H1 (cell line): ENCODE results near the gene MORC4. TPM values are rescaled to one million over a fixed set of nuclear protein-coding genes. Genes with fewer than 3 reads are reported as not detected.

Experiments
- CTCF ChIA-PET: fragments of 300-600 bp; sonication (Branson Sonifier 250); formaldehyde crosslinking; loops from one replicate; lab custom pipeline; 2021; ENCODE audit not compliant: partially characterized antibody; lab: Charles Lee
- POLR2A ChIA-PET: fragments of 300-600 bp; sonication (Branson Sonifier 250); formaldehyde crosslinking; loops from one replicate; lab custom pipeline; 2021; ENCODE audit warnings: inconsistent platforms; ENCODE audit not compliant: partially characterized antibody; lab: Charles Lee
- DNase-seq, 2 experiments: peaks; one replicate each; pipeline versions ENCODE4 v3.0.0 to v3.0.0-alpha.2; 2010 to 2022; ENCODE audit warnings: low spot score in 2 of 2, low read depth in 1 of 2, mixed read lengths in 1 of 2
- FAIRE-seq: peaks from 2 replicates; lab custom pipeline; 2011; peaks lifted over from hg19 to GRCh38; lab: Jason Lieb, UNC
- H2AFZ ChIP-seq: 2 replicates; pipeline ENCODE4 v1.8.1; 2012; ENCODE audit warnings: low read length, inconsistent platforms
- H2AK5ac ChIP-seq: 2 replicates; pipeline ENCODE4 v1.6.1; 2013; ENCODE audit warnings: low read depth, low read length
- H2BK120ac ChIP-seq: replicated peaks from 2 replicates; pipeline ENCODE3; 2013; ENCODE audit warnings: low read depth, low read length, inconsistent platforms
- H2BK12ac ChIP-seq: 2 replicates; pipeline ENCODE4 v1.6.1; 2013; ENCODE audit warnings: low read depth, low read length
- H2BK15ac ChIP-seq: 2 replicates; pipeline ENCODE4 v1.6.1; 2013; ENCODE audit warnings: low read length
- H2BK20ac ChIP-seq: 2 replicates; pipeline ENCODE4 v1.6.1; 2013; ENCODE audit warnings: low read length
- H2BK5ac ChIP-seq: 2 replicates; pipeline ENCODE4 v1.6.1; 2013; ENCODE audit warnings: low read depth, low read length
- H3K14ac ChIP-seq: 2 replicates; pipeline ENCODE4 v1.6.1; 2013; ENCODE audit warnings: inconsistent platforms; ENCODE audit not compliant: insufficient read length
- H3K18ac ChIP-seq: 2 replicates; pipeline ENCODE4 v1.6.1; 2013; ENCODE audit warnings: low read length; ENCODE audit errors: extremely low read depth
- H3K23ac ChIP-seq: 2 replicates; pipeline ENCODE4 v1.6.1; 2013; ENCODE audit warnings: inconsistent platforms; ENCODE audit not compliant: insufficient read length
- H3K23me2 ChIP-seq: 2 replicates; pipeline ENCODE4 v1.6.1; 2013; ENCODE audit warnings: low read depth, low read length
- H3K27ac ChIP-seq: 2 replicates; pipeline ENCODE4 v1.6.1; 2011; ENCODE audit warnings: low read depth, low read length, inconsistent platforms
- H3K27me3 ChIP-seq, 4 experiments: replicated peaks in 1 of 4; 1 replicate in 1 of 4; 2 replicates in 3 of 4; pipeline versions ENCODE4 v1.6.1 to v1.8.1; 2011 to 2013; ENCODE audit warnings: low read length in 3 of 4, mild to moderate bottlenecking in 3 of 4, inconsistent platforms in 2 of 4, mixed read lengths in 2 of 4, moderate library complexity in 1 of 4; ENCODE audit not compliant: control insufficient read depth in 3 of 4, insufficient read depth in 3 of 4; ENCODE audit errors: extremely low read depth in 1 of 4
- H3K36me3 ChIP-seq, 4 experiments: 2 replicates each; pipeline versions ENCODE4 v1.6.1 to v1.8.1; 2011 to 2013; ENCODE audit warnings: mild to moderate bottlenecking in 4 of 4, low read length in 3 of 4, moderate library complexity in 2 of 4, control low read depth in 1 of 4, inconsistent platforms in 1 of 4; ENCODE audit not compliant: insufficient read depth in 4 of 4, control insufficient read depth in 2 of 4
- H3K4ac ChIP-seq: replicated peaks from 2 replicates; pipeline ENCODE3; 2013; ENCODE audit warnings: low read length, low read depth, mixed read lengths, inconsistent platforms; ENCODE audit not compliant: insufficient read length
- H3K4me1 ChIP-seq, 4 experiments: replicated peaks in 1 of 4; 1 replicate in 1 of 4; 2 replicates in 3 of 4; pipeline versions ENCODE4 v1.6.1 to v1.8.1; 2011 to 2013; ENCODE audit warnings: low read length in 3 of 4, inconsistent platforms in 2 of 4, mixed read lengths in 1 of 4; ENCODE audit not compliant: insufficient read depth in 4 of 4, control insufficient read depth in 3 of 4
- H3K4me2 ChIP-seq, 2 experiments: 2 replicates each; pipeline versions ENCODE4 v1.6.1 to v1.8.1; 2011 to 2013; ENCODE audit warnings: low read depth in 2 of 2, low read length in 2 of 2, control low read depth in 1 of 2, inconsistent platforms in 1 of 2, mild to moderate bottlenecking in 1 of 2; ENCODE audit not compliant: insufficient read depth in 1 of 2
- H3K4me3 ChIP-seq, 4 experiments: fragments of 200-600, 300-600 bp in 1 of 4; sonication (generic), shearing (Covaris generic), sonication (Bioruptor Twin) in 1 of 4; 2 replicates each; pipeline versions ENCODE4 v1.5.1 to v1.8.1; 2011 to 2016; ENCODE audit warnings: low read length in 4 of 4, low read depth in 3 of 4, control low read depth in 2 of 4, inconsistent platforms in 2 of 4, mild to moderate bottlenecking in 2 of 4, mixed read lengths in 1 of 4, moderate library complexity in 1 of 4; ENCODE audit not compliant: insufficient read depth in 2 of 4; ENCODE audit errors: extremely low read depth in 1 of 4
- H3K56ac ChIP-seq: replicated peaks from 2 replicates; pipeline ENCODE3; 2013; ENCODE audit warnings: low read depth, mild to moderate bottlenecking, mixed read lengths, low read length, inconsistent platforms; ENCODE audit not compliant: insufficient read length
- H3K79me1 ChIP-seq: 2 replicates; pipeline ENCODE4 v1.6.1; 2013; ENCODE audit warnings: low read depth, low read length, control low read depth
- H3K79me2 ChIP-seq, 2 experiments: 2 replicates each; pipeline versions ENCODE4 v1.6.1 to v1.8.1; 2012 to 2013; ENCODE audit warnings: low read length in 2 of 2, mild to moderate bottlenecking in 2 of 2, inconsistent platforms in 1 of 2; ENCODE audit not compliant: insufficient read depth in 2 of 2, control insufficient read depth in 1 of 2
- H3K9ac ChIP-seq, 4 experiments: replicated peaks in 1 of 4; 1 replicate in 1 of 4; 2 replicates in 3 of 4; pipeline versions ENCODE4 v1.6.1 to v1.8.1; 2011 to 2013; ENCODE audit warnings: low read depth in 3 of 4, low read length in 3 of 4, control low read depth in 2 of 4, mild to moderate bottlenecking in 2 of 4, moderate library complexity in 2 of 4, inconsistent platforms in 1 of 4; ENCODE audit errors: extremely low read depth in 1 of 4
- H3K9me3 ChIP-seq, 2 experiments: 2 replicates each; pipeline versions ENCODE4 v1.6.1 to v1.8.1; 2012 to 2013; ENCODE audit warnings: mild to moderate bottlenecking in 2 of 2, moderate library complexity in 2 of 2, control low read depth in 1 of 2, inconsistent platforms in 1 of 2, low read depth in 1 of 2, low read length in 1 of 2, mixed read lengths in 1 of 2; ENCODE audit not compliant: insufficient read depth in 2 of 2
- H4K20me1 ChIP-seq, 2 experiments: replicated peaks in 1 of 2; 2 replicates each; pipeline versions ENCODE3 to v1.8.1; 2011 to 2013; ENCODE audit warnings: inconsistent platforms in 2 of 2, low read length in 2 of 2, mild to moderate bottlenecking in 1 of 2; ENCODE audit not compliant: insufficient read depth in 2 of 2, control insufficient read depth in 1 of 2
- H4K5ac ChIP-seq: 2 replicates; pipeline ENCODE4 v1.6.1; 2013; ENCODE audit warnings: low read length, low read depth, mixed read lengths, inconsistent platforms; ENCODE audit not compliant: insufficient read length
- H4K8ac ChIP-seq: 2 replicates; pipeline ENCODE4 v1.8.0; 2013; ENCODE audit warnings: mild to moderate bottlenecking, moderate library complexity, low read length, inconsistent platforms; ENCODE audit not compliant: insufficient read depth; ENCODE audit errors: extremely low read depth
- H4K91ac ChIP-seq: replicated peaks from 2 replicates; pipeline ENCODE3; 2013; ENCODE audit warnings: low read length, mixed read lengths, inconsistent platforms; ENCODE audit not compliant: insufficient read length
- ASH2L ChIP-seq: fragments of 200-600, 300-600 bp; sonication (generic); IDR thresholded peaks from one replicate; pipeline ENCODE4 v1.7.1; 2017; ENCODE audit warnings: low read length
- BACH1 ChIP-seq: IDR thresholded peaks from 2 replicates; pipeline ENCODE4 v1.6.1; 2012; ENCODE audit warnings: low read length, improper control_type of control experiment
- CHD2 ChIP-seq: IDR thresholded peaks from 2 replicates; pipeline ENCODE4 v1.6.1; 2012; ENCODE audit warnings: low read length, improper control_type of control experiment
- NRF1 ChIP-seq: IDR thresholded peaks from 2 replicates; pipeline ENCODE4 v1.6.1; 2011; ENCODE audit warnings: mild to moderate bottlenecking, low read depth, low read length, improper control_type of control experiment
- RNF2 ChIP-seq: fragments of 200-900, 300-1000 bp; sonication (generic); IDR thresholded peaks from 2 replicates; pipeline ENCODE4 v1.7.1; 2016; ENCODE audit warnings: borderline replicate concordance, low read depth, mild to moderate bottlenecking, antibody characterized with exemption, low read length; ENCODE audit not compliant: poor library complexity, severe bottlenecking; ENCODE audit errors: missing control alignments
- WGBS, 2 experiments: shearing (Covaris generic) in 1 of 2; methylation state at CpG; one replicate each; pipeline versions ENCODE4 v1.1.6 to v1.1.7; 2013 to 2015; ENCODE audit warnings: low lambda C conversion rate in 2 of 2, mixed read lengths in 2 of 2, inconsistent platforms in 1 of 2, low coverage in 1 of 2, missing lambda C conversion rate in 1 of 2; ENCODE audit not compliant: insufficient replicate concordance in 2 of 2, insufficient coverage in 1 of 2, insufficient read length in 1 of 2; ENCODE audit errors: extremely low coverage in 1 of 2, missing lambda C conversion rate in 1 of 2; 5-methylcytosine and 5-hydroxymethylcytosine counted together
- polyA plus RNA-seq, 7 experiments: library from polyadenylated mRNA; depleted of rRNA in 3 of 7; stranded (reverse) in 5 of 7; unstranded in 2 of 7; fragments of >200 nt in 5 of 7; fragments of 200-250 nt in 2 of 7; gene quantifications; 1 replicate in 5 of 7; 2 replicates in 1 of 7; 4 replicates in 1 of 7; pipeline versions ENCODE4 v1.2.1 to v1.2.3, GENCODE V29; 2011 to 2013; ENCODE audit warnings: missing spikeins in 2 of 7, mixed read lengths in 2 of 7
- total RNA-seq: library from RNA; stranded (reverse); fragmentation: NEBNext Ultra II Directional; extraction: Animal tissue kit (Norgen Biotek cat#: 25700); gene quantifications from 2 replicates; pipeline ENCODE4 v1.2.1, GENCODE V29; 2021

Gene MORC4
- total and polyA plus RNA-seq, 2 of the 8 experiments (the other 6 are each of a cell fraction or from before 2014, with no cell fraction given), result 1.4 to 2.5 TPM

GRCh38 chrX:106946464-106946863 is 53.5 kb downstream of the MORC4 start:
- no peak overlapping the region for H3K4ac ChIP-seq
- no peak overlapping the region for H3K14ac ChIP-seq
- H3K79me2 ChIP-seq, result no peaks in the 10 kb centered on the region
- H3K79me1 ChIP-seq, result no peaks in the 10 kb centered on the region
- WGBS, 2 experiments, result 91% methylated on average over 3 of the region's 3 CpGs; no CpG with 5 or more reads in 1 of the 2 experiments
- no peak overlapping the region for H2AFZ ChIP-seq
- no peak overlapping the region for H2BK120ac ChIP-seq
- H3K4me3 ChIP-seq, result no peak overlapping the region
- H4K5ac ChIP-seq, result no peak overlapping the region
- H2BK5ac ChIP-seq, result no peak overlapping the region
- DNase-seq (no peak), FAIRE-seq (no peak)
- H4K20me1 ChIP-seq, result no peaks in the 10 kb centered on the region
- no peak overlapping the region for H2BK20ac ChIP-seq
- H4K8ac ChIP-seq, result no peak overlapping the region
- H3K4me2 ChIP-seq, result no peak overlapping the region
- H3K4me1 ChIP-seq, result no peaks in the 10 kb centered on the region
- H3K36me3 ChIP-seq, result no peaks in the 10 kb centered on the region
- H2BK12ac ChIP-seq, result no peak overlapping the region
- CTCF ChIA-PET, result no interaction called here
- POLR2A ChIA-PET, result no interaction called here
- H2BK15ac ChIP-seq, result no peak overlapping the region
- no peaks in the 10 kb centered on the region for H3K27me3 ChIP-seq
- H3K27ac ChIP-seq, result no peak overlapping the region
- no peak overlapping the region for H3K18ac ChIP-seq
- TF ChIP-seq ASH2L, result no peak
- TF ChIP-seq RNF2, result no peak
- TF ChIP-seq CHD2, result no peak
- TF ChIP-seq NRF1, result no peak
- no peak for TF ChIP-seq BACH1
- no peak overlapping the region for H2AK5ac ChIP-seq
- no peak overlapping the region for H3K56ac ChIP-seq
- no peak overlapping the region for H3K9ac ChIP-seq
- no peaks in the 10 kb centered on the region for H3K23me2 ChIP-seq
- no peaks in the 10 kb centered on the region for H3K9me3 ChIP-seq
- H3K23ac ChIP-seq, result no peak overlapping the region
- H4K91ac ChIP-seq, result no peak overlapping the region
